Ovary (tissue), 9 donors: ENCODE results near the gene MORC2. TPM values are rescaled to one million over a fixed set of nuclear protein-coding genes. Genes with fewer than 3 reads are reported as not detected.
A peak's percentile ranks its signal among the peaks of the same experiment; 100 is the strongest.

ENCODE experiments used
- DNase-seq, 5 donors: peaks; one replicate each; pipeline ENCODE4 v3.0.0-alpha.2; 2019 to 2020
- H3K27ac ChIP-seq, 2 donors: fragments of 200-600 bp; one replicate each; pipeline versions ENCODE4 v1.5.1 to v1.8.0; 2019 to 2022
- H3K27me3 ChIP-seq: fragments of 200-600 bp; one replicate; pipeline ENCODE4 v1.8.0; 2022
- H3K36me3 ChIP-seq: fragments of 200-600 bp; sonication (generic); one replicate; pipeline ENCODE4 v1.5.1; 2019
- H3K4me1 ChIP-seq: one replicate; pipeline ENCODE4 v1.8.1; 2013; ENCODE audit warnings: mild to moderate bottlenecking, moderate library complexity; ENCODE audit not compliant: insufficient read depth
- H3K4me3 ChIP-seq: fragments of 200-600 bp; sonication (generic); one replicate; pipeline ENCODE4 v1.5.1; 2017
- H3K9me3 ChIP-seq, 2 donors: fragments of 200-600 bp in 1 of 2; sonication (generic) in 1 of 2; one replicate each; pipeline versions ENCODE4 v1.5.1 to v1.8.1; 2013 to 2019; ENCODE audit warnings: mild to moderate bottlenecking in 1 of 2, moderate library complexity in 1 of 2
- EP300 ChIP-seq: sonication (generic); formaldehyde crosslinking; IDR thresholded peaks from one replicate; pipeline ENCODE4 v1.6.1; 2017; ENCODE audit warnings: antibody characterized with exemption
- POLR2A ChIP-seq: fragments of 450-650 bp; IDR thresholded peaks from one replicate; pipeline ENCODE4 v1.6.1; 2017; ENCODE audit warnings: antibody characterized with exemption, mild to moderate bottlenecking, moderate library complexity
- WGBS, 3 donors: extraction: QIAGEN DNeasy Blood & Tissue Kit in 1 of 3; methylation state at CpG; one replicate each; pipeline versions ENCODE4 v1.1.5 to v1.1.7; 2013 to 2017; 5-methylcytosine and 5-hydroxymethylcytosine counted together
- intact Hi-C, 4 donors: fragments of 100-400 bp; cut with DNase I; formaldehyde crosslinking; loops; one replicate each; pipeline versions ENCODE4 v1.11.0 to v1.15.1; 2022 to 2023
- polyA plus RNA-seq, 2 donors: library from polyadenylated mRNA; stranded (reverse); fragments of 200-250 nt in 1 of 2; fragments of 350-450 nt in 1 of 2; fragmentation: Illumina TruSeq in 1 of 2; extraction: RNeasy Lipid Tissue Mini Kit (QIAGEN cat#74804) in 1 of 2; gene quantifications; one replicate each; pipeline ENCODE4 v1.2.3, GENCODE V29; 2013 to 2014
- total RNA-seq, 7 donors: library from RNA; depleted of rRNA in 2 of 7; stranded (reverse); fragments of >200 nt in 2 of 7; fragmentation: NEBNext Ultra II Directional in 3 of 7; extraction: Animal tissue kit (Norgen Biotek cat#: 25700) in 3 of 7; gene quantifications; one replicate each; pipeline versions ENCODE4 v1.1.0 to v1.2.4, GENCODE V29; 2016 to 2023
- TF ChIP-seq, protein P1 (sequence below), 3 donors: fragments of 450-650 bp in 2 of 3; fragments of 200-600 bp in 1 of 3; IDR thresholded peaks; one replicate each; pipeline versions ENCODE4 v1.5.1 to v1.8.0; 2016 to 2022; ENCODE audit warnings: antibody characterized with exemption in 3 of 3, mild to moderate bottlenecking in 1 of 3
- donor health status: DM: no; HTN: no; CAD: no; lungs with moderate emphysema.
- donor health status: DM: no; HTN: no; CAD: no.
- donor health status: Bipolar disorder and iron deficiency.
- donor health status: DM: yes; HTN: yes; CAD: no.
- donor health status: DM: no; HTN: no; CAD: no.
- donor health status: DM: yes; HTN: yes; CAD: no.

Gene MORC2
- total and polyA plus RNA-seq, 9 donors: 13.0 to 30.5 (median 22.1) TPM

DNA sequence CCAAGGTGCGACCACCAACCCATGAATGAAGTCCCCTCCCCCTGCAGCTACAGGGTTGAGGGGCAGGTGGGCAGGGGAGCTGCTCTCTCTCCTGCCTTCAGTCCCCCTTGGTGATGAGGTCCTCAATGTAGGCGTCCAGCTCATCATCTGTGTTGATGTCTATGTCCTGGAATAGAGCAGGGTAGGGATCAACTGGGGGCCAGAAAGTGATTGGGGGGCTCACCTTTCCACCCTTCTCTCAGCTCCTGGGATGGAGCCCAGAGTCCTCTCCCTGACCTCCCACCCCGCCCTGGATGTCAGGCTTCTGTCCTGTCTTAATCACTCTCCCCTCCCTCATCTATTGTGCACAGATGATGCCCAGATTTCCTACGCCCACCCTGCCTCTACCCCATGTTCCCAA lies 41.9 kb downstream of the MORC2 start:
- TF ChIP-seq, protein P1, sequence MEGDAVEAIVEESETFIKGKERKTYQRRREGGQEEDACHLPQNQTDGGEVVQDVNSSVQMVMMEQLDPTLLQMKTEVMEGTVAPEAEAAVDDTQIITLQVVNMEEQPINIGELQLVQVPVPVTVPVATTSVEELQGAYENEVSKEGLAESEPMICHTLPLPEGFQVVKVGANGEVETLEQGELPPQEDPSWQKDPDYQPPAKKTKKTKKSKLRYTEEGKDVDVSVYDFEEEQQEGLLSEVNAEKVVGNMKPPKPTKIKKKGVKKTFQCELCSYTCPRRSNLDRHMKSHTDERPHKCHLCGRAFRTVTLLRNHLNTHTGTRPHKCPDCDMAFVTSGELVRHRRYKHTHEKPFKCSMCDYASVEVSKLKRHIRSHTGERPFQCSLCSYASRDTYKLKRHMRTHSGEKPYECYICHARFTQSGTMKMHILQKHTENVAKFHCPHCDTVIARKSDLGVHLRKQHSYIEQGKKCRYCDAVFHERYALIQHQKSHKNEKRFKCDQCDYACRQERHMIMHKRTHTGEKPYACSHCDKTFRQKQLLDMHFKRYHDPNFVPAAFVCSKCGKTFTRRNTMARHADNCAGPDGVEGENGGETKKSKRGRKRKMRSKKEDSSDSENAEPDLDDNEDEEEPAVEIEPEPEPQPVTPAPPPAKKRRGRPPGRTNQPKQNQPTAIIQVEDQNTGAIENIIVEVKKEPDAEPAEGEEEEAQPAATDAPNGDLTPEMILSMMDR (IDR thresholded peaks at IDR 0.05): no peak
- TF ChIP-seq POLR2A: no peak
- no peak for TF ChIP-seq EP300
- Histone ChIP-seq H3K4me3 (no peak overlapping the region), H3K36me3 (no peaks in the 10 kb centered on the region), H3K27me3 (no peaks in the 10 kb centered on the region), H3K9me3 (no peaks in the 10 kb centered on the region), H3K4me1 (no peaks in the 10 kb centered on the region), H3K27ac (no peak overlapping the region)
- no peak for DNase-seq
- 87 to 89% (median 87%) methylated on average over 4 of the region's 4 CpGs for WGBS, 3 donors
- intact Hi-C loops: loop anchor here in 3 of 4 donors (10.0 kb wide), 2 partner anchors 152 to 292 kb away; partner anchors contain the start of gene SLC35E4 (in 3 of the 3)

DNA sequence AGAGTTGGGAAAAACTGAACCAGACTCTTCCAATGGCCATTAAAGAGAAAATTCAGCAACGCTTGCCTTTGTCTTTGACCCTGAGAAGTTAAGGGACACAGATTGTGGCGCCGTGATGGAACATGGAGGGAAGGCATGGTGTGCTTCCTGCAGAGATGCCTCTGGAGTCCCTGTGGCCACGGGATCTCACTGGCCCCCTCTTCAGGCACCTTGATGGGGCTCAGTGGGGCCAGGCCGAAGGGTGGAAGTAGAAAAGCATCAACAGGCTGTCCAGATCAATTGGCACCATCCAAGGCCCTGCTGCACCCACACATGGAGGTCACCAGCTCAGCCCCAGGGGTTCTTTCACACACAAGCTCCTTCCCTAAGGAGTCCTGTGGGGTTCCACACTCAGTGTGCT lies 42.9 kb downstream of the MORC2 start:
- intact Hi-C loops: loop anchor here in 3 of 4 donors (10.0 kb wide), 2 partner anchors 151 to 291 kb away; partner anchors contain the start of gene SLC35E4 (in 3 of the 3)
- Histone ChIP-seq H3K36me3 (no peaks in the 10 kb centered on the region), H3K27me3 (no peaks in the 10 kb centered on the region), H3K4me3 (no peak overlapping the region), H3K4me1 (no peaks in the 10 kb centered on the region), H3K9me3 (no peaks in the 10 kb centered on the region), H3K27ac (no peak overlapping the region)
- 82 to 88% (median 86%) methylated on average over 5 of the region's 5 CpGs for WGBS, 3 donors
- TF ChIP-seq, protein P1 (IDR thresholded peaks at IDR 0.05): no peak
- TF ChIP-seq POLR2A: no peak
- TF ChIP-seq EP300: no peak
- DNase-seq: no peak

DNA sequence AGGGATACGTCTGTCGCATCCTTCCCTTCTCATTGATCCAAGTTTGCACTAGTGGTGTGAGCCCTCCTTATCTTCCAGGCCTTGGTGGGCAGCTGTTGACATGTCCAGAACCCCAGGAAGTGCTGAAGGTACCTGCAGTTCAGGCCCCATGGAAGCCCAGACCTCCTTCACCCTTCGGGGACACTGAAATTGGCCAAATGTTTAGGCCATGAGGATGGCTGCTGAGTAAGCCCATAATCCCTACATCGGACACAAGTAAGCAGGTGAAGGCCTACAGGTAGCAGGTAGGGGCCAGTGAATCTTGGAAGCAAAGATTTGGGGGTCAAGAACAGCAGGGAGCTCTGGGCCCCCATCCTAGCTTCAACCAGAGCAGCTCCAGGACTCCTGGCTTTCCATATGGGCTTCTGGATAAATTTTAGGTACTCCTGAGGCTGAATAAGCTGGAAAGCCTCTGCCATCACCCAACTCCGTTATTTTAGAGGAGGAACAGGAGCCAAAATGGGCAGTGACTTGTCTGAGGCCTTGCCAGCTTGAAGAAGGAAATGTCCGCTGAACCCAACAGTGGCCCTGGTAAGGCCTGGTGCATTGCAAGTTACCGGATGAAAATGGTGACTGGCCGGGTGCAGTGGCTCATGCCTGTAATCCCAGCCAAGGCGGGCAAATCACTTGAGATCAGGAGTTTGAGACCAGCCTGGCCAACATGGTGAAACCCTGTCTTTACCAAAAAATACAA lies 45.2 kb downstream of the MORC2 start:
- H3K36me3 ChIP-seq: no peaks in the 10 kb centered on the region
- H3K4me3 ChIP-seq: no peak overlapping the region
- H3K27me3 ChIP-seq: no peaks in the 10 kb centered on the region
- 87 to 91% (median 91%) methylated on average over 9 of the region's 9 CpGs for WGBS, 3 donors
- DNase-seq: no peak
- H3K27ac ChIP-seq: no peak overlapping the region
- no peaks in the 10 kb centered on the region for H3K9me3 ChIP-seq
- intact Hi-C loops: loop anchor here in 3 of 4 donors (10.0 kb wide), 2 partner anchors 149 to 289 kb away; partner anchors contain the start of gene SLC35E4 (in 3 of the 3)
- no peaks in the 10 kb centered on the region for H3K4me1 ChIP-seq
- TF ChIP-seq POLR2A (no peak), EP300 (no peak)
- TF ChIP-seq, protein P1 (IDR thresholded peaks at IDR 0.05): no peak

DNA sequence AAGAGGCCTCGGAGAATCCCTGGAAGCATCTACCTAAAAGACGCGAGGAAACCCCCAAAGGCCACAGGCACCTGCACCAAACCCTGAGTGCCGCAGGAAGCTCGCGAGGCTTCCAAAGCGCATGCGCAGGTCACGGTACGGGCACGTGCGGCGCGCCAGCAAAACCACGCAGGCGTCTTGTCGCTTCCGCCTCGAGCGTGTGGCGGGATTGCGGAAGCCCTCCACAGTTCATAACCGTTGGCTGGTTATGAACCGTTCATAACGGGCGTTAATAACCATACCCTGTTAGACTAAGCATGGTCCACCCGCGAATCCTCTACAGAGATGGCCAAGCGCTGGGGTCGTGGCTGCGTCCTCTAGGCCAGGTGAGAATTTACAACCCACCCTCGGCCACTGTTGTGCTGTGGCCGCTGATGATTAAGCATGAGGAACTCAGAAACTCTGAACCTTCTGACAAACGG lies 46.4 kb downstream of the MORC2 start:
- TF ChIP-seq EP300 (no peak), POLR2A (no peak)
- TF ChIP-seq, protein P1 (IDR thresholded peaks at IDR 0.05): no peak

More for the DNA sequence above, 46.4 kb downstream of the MORC2 start:
- no peak overlapping the region for H3K27ac ChIP-seq
- intact Hi-C loops: loop anchor here in 3 of 4 donors (10.0 kb wide), 2 partner anchors 147 to 287 kb away; partner anchors contain the start of gene SLC35E4 (in 3 of the 3)
- no peaks in the 10 kb centered on the region for H3K4me1 ChIP-seq
- H3K4me3 ChIP-seq: peak overlapping the region; percentile 23
- DNase-seq: peak; percentile 68 to 77 (median 72)
- H3K27me3 ChIP-seq: no peaks in the 10 kb centered on the region
- no peaks in the 10 kb centered on the region for H3K9me3 ChIP-seq
- WGBS, 3 donors: 46 to 68% (median 58%) methylated on average over 34 of the region's 34 CpGs
- no peaks in the 10 kb centered on the region for H3K36me3 ChIP-seq
